Renal cortex interstitium (tissue), 11 donors: ENCODE results near the gene TMEM213. TPM values are rescaled to one million over a fixed set of nuclear protein-coding genes. Genes with fewer than 3 reads are reported as not detected.
A peak's percentile ranks its signal among the peaks of the same experiment; 100 is the strongest.

Experiments used
- DNase-seq, 11 donors: peaks; one replicate each; pipeline ENCODE4 v3.0.0-alpha.2; 2013; ENCODE audit warnings: low read depth in 9 of 11, low spot score in 4 of 11; ENCODE audit errors: extremely low read depth in 1 of 11
- polyA plus RNA-seq, 3 donors: library from polyadenylated mRNA; unstranded; fragments of 120-200 nt; gene quantifications; one replicate each; pipeline ENCODE4 v1.2.1, GENCODE V29; 2013; ENCODE audit not compliant: insufficient read length in 3 of 3

Gene TMEM213
- polyA plus RNA-seq, 3 donors = 35.2 to 52.3 (median 39.7) TPM

GRCh38 chr7:138825049-138825721 is 27.4 kb downstream of the TMEM213 start:
- no peak for DNase-seq

GRCh38 chr7:138828302-138828701 is 30.5 kb downstream of the TMEM213 start:
- DNase-seq = no peak

- DNase-seq = no peak
Measured at GRCh38 chr7:138829335-138829734, 31.5 kb downstream of the TMEM213 start.

- DNase-seq = no peak
Measured at GRCh38 chr7:138832966-138833365, 35.2 kb downstream of the TMEM213 start.

- DNase-seq = no peak
Measured at GRCh38 chr7:138833596-138833995, 35.8 kb downstream of the TMEM213 start.

- no peak for DNase-seq
Measured at GRCh38 chr7:138834583-138834982, 36.8 kb downstream of the TMEM213 start.

GRCh38 chr7:138835087-138835486 is 37.3 kb downstream of the TMEM213 start:
- DNase-seq = no peak

- DNase-seq = peak in 4 of 11 donors; percentile 5 to 9 (median 7)
Measured at GRCh38 chr7:138837627-138838026, 39.8 kb downstream of the TMEM213 start.

GRCh38 chr7:138838166-138838565 is 40.4 kb downstream of the TMEM213 start:
- peak in 1 of 11 donors; percentile 13 for DNase-seq

- DNase-seq = no peak
Measured at GRCh38 chr7:138842111-138842510, 44.3 kb downstream of the TMEM213 start.

- DNase-seq = no peak
Measured at GRCh38 chr7:138843632-138844580, 46.1 kb downstream of the TMEM213 start.

- no peak for DNase-seq
Measured at GRCh38 chr7:138845711-138846110, 47.9 kb downstream of the TMEM213 start.

- no peak for DNase-seq
Measured at GRCh38 chr7:138848056-138848980, 50.5 kb downstream of the TMEM213 start.

- DNase-seq = no peak
Measured at GRCh38 chr7:138849701-138850100, 51.9 kb downstream of the TMEM213 start.

- no peak for DNase-seq
Measured at GRCh38 chr7:138852469-138852868, 54.7 kb downstream of the TMEM213 start.

GRCh38 chr7:138853448-138853847 is 55.7 kb downstream of the TMEM213 start:
- DNase-seq = no peak

GRCh38 chr7:138854115-138854645 is 56.4 kb downstream of the TMEM213 start:
- DNase-seq = no peak

GRCh38 chr7:138857728-138858127 is 59.9 kb downstream of the TMEM213 start:
- no peak for DNase-seq

GRCh38 chr7:138861051-138861450 is 63.3 kb downstream of the TMEM213 start:
- no peak for DNase-seq
